HG02884 (cell line): ENCODE data around the gene TBC1D20.

Experiments
- ATAC-seq: cut with Tn5 transposase; IDR thresholded peaks from one replicate; pipeline ENCODE4 v1.9.1; 2021; ENCODE audit warnings: mild to moderate bottlenecking, moderate library complexity; ENCODE audit not compliant: unreplicated experiment

The TBC1D20 gene

DNA sequence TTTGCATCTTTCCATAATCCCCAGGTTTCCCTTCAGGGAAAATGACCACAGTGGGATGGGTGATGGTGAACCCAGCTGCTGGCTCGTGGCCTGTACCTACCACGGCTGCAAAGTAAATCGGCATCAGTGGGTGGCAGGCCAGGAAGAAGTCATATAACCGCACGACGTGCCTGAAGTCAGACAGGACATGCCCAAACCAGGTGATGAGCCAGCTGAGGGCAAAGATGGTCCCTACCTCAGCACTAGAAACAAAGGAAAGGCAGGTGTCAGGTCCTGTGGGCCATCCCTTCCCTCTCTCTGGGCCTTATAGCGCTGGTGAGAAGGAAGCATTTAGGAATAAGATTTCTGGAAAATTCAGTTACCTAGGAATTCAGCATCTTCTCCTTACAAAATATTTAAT is 22.2 kb downstream of the TBC1D20 start:
- ATAC-seq, result no peak

DNA sequence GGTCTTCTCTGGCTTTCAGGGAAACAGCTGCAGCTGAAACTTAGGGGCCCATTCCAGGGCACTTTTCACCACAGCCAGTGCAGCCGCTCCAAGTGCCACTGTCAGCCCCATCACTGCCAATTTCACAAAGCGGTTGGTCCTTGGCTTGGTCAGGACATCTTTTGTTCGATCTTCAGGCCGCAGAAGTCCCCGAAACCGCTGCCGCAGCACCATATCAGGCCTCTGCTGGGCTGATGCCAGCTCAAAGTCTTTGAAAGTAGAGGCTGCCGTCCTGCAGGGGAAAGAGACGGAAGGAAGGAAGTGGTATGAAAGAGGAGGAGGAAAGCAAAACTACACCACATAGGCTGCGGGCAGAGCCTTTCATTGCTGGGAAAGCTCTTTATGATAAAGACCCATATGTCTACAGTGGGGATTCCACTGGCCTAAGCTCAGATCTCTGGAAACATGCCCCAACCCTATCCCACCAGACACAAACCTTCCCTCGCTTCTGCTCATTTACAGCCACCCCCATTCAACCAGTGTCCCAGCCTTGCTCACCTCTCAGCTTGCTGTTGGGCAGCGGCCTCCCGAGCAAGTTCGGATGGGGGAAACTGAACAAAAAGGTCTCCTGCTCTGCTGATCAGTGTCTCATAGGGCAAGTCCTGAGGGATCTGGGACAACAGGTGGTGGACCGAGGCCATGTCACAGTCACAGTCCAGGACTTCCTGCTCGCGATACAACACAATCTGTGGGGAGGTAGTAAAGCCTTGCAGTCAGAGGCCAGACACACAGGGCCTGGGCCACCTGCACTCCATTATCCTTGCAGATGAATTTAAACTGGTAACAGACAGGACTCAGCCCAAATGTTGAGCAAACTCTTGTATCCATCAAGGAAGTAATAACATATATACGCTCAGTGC is 23.5 kb downstream of the TBC1D20 start:
- ATAC-seq, result no peak

DNA sequence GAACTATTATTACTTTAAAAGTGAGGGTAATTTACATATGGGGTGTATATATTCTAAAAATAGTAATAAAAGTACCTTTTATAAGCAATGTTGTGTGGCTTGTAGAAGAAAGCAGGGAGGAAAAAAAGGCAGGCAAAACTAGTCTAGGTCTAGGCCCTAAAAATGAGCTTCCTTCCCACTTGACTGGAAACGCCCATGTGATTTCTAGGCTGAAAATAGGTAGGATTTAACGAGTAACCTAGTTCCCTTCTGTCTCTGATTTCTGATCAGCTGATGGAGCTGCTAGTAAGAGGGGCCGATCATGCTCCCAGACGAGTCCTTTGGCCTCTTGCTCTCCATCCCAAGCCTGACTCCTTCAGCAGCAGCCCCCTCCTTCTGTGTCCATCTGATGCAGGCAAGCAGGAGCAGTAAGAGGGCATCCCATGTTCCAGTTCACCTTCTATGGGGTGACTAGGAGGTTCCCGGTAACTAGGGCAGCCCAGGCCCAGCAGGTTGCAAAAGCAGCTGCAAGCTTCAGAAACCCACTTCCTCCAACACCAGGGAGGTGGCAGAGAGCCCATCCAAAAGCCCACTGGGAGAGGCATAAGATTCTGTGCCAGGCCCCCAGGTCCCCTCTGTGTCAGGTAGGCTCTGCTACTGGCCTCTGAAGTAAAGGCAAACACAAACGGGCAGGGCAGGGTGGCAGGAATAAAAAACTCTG is 24.4 kb downstream of the TBC1D20 start:
- ATAC-seq, result no peak

DNA sequence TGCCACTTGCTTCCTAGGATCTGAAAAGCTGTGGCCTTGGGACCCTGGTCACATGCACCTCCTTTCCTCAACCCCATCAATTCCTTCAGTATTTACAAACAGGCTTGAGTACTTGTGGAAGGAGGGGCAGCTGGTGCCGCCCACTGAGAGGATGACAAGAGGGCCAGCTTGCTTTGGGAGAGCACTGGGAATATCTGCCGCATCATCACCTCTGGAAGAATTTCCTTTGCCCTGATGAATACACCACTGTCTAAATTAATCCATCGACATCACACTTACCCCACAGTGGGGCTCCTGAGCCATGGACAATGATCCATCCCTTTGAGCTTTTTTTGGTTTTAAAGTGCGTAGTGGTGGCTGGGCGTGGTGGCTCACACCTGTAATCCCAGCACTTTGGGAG is 25.9 kb downstream of the TBC1D20 start:
- ATAC-seq, result no peak

DNA sequence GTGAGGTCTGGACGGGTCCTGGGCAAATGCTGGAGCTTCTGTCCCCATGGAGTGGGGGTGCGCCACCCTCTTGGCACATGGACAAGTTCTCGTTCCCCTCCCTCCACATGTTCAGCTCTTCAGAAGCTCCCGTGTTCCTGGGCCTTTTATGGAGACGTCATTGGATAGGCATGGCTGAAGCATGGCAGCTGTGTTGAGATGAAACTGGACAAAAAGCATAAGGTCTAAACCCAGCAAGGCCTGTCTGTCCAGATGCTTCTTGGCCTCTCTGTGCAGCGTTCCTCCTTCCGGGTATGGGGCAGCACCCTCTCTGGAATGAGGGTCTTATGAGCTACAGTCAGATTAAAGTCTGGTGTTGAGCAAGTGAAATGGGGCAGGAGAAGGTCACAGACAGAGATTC is 26.8 kb downstream of the TBC1D20 start:
- no peak for ATAC-seq

DNA sequence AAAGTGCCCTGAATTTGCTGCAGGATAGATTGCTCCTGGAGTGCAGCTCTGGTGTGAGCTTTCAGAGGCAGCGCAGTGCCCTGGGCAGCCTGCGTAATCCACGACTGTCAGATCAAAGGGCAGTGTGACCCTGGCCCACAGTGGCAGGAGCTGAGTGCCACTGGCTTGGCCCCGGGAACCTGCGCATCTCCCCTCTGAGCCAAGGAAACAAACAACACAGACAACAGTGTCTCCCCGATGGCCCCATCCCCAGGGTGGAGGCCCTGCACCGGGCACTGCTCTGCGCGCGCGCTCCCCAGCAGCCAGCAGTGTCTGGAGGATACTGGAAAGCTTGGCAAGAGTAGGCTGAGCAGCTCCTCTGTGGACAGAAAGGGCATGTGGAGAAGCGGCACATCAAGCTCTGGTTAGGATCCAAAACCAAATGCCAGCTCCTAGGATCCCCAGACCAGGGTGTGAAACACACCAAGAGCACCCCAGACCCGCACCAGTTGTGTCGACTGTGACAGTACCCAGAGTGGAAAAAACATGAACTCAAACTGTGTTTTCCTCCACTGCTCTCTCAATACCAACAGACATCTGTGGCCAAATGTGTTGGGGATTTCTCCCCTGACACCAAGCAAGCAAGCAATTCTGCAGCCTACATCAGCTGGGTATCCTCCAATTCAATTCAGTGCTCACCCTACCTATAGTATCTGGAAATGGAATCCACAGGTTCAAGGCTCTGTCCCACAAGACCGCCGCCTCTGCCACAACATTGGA is 27.5 kb downstream of the TBC1D20 start:
- ATAC-seq, result no peak

DNA sequence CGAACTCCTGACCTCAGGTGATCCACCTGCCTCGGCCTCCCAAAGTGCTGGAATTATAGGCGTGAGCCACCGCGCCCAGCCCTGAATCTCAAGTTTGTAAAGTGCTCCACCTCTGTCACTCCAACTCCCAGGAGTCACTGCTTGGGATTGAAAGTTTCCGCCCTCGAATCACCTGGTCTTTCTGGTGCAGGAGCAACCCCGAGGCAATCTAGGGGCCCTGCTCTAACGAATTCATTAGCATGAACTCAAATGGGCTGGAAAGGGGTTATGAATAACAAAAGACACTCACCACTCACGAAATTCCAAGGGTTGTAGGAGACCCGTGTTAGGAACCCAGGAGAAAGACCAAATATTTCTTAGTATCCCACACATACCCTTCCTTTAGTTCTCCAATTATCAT is 28.1 kb downstream of the TBC1D20 start:
- no peak for ATAC-seq

DNA sequence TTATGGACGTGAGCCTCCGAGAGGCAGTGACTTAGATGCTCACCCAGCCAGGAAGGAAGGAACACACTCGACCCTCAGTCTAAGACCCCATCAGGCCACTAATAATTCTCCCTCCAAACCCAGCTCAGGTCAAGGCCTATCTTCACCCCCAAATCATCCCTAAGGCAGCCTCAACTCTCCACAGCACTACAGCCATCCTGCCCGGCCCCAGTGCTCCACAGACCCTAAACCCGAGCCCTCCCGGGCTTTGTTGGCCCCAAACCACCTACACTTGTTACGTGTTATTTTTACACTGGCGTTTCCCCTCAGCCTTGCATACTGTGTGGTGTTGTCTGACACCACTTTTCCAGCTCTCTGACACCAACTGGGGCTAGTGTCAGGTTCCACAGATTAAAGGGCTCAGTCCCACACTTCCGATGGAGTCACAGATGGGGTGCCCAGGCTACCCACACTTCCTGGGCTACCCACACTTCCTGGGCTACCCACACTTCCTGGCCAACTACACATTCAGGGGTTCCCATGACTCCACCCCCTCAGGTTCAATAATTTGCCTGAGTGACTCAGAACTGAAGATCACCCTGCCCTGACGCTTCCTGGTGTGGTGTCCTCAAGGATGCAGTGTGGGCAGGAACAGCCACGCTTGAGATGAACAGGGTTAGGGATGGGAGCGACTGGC is 28.9 kb downstream of the TBC1D20 start:
- peak; percentile 80 for ATAC-seq

DNA sequence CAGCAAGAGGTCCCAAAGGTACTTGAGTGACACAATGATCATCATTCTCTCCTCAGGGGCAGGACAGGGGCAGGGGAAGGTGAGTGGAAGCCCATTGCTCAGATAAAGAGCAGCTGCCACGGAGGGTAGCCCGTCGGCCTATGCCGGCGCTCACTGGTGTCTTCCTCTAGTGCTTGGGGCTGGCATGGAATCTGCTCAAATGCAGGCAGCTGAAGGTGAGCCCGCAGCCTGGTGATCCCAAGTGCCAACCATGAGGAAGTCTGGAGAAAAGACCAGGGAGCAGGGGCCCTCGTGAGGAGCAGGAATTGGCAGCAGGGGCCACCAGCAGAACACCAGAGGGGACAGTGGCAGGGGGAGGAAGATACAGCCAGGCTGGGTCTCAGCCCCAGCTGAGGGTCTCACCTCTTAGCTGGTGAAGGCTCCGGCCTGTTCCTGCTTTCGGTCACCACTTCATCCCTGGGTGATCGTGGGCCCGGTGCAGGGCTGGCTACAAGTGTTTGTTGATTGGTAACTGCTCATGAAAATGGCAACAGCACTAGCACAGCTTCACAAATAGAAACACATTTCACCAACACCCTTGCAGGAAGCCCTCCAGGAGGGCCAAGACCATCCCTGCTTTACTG is 29.5 kb downstream of the TBC1D20 start:
- ATAC-seq, result no peak

DNA sequence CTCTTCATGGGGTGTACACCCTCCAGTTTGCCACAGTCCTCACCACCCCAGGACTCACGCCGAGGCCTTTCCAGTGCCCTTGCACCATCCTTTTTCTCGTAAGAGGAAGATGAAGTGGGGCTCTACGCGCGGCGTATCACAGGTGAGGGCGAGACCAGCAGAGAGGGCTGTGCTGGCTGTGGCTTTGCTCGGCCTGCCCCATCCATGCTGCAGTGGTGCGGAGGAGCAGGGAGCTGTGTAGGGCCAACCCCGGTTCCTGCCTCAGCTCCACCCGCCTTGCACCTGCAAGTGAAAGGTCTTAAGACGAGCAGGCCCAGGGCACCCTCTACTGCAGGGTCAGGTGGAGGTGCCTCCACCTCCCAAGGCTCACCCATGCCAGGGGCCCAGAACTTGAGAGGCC is 30.1 kb downstream of the TBC1D20 start:
- ATAC-seq, result no peak

DNA sequence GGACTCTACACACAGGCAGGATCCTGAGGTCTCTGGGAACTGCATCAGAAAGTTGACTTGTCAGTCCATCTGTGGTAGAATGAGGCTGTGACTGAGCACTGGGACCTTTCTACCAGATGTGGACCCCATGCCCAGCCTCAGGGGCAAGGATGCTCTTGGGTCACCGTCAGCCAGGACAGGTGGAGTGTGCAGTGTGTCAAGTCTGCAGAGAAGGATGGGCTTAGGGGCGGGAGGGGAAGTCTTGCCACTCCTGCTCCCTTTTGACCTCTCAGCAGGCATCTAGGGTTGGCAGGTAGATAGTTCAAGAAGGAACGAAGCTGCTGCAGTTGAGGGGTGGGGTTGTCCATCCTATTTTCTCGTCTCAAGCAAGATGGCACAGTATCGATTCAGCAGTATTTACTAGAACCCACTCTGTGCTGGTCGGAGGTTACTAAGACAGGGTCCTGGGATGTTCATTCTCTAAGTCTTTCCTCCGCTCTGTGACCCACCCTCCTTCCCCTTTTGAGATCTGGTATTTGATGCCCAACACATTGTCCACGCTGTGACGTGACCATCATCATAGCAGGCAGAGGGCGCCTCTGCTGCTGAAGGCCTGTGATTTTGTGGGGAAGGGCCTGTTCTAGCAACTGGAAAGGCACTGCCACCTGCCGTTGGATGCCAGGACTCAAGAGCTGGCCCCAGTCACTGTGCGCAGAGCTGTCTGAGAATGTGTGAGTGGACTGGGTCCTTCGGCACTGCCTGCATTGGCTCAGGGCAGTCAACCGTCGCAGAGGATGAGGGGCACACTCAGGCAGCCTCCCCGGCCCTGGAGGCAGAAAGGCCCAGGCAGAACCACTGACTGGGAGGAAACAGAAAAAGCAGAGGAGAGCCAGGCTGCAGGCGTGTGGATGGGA is 31.1 kb downstream of the TBC1D20 start:
- no peak for ATAC-seq

DNA sequence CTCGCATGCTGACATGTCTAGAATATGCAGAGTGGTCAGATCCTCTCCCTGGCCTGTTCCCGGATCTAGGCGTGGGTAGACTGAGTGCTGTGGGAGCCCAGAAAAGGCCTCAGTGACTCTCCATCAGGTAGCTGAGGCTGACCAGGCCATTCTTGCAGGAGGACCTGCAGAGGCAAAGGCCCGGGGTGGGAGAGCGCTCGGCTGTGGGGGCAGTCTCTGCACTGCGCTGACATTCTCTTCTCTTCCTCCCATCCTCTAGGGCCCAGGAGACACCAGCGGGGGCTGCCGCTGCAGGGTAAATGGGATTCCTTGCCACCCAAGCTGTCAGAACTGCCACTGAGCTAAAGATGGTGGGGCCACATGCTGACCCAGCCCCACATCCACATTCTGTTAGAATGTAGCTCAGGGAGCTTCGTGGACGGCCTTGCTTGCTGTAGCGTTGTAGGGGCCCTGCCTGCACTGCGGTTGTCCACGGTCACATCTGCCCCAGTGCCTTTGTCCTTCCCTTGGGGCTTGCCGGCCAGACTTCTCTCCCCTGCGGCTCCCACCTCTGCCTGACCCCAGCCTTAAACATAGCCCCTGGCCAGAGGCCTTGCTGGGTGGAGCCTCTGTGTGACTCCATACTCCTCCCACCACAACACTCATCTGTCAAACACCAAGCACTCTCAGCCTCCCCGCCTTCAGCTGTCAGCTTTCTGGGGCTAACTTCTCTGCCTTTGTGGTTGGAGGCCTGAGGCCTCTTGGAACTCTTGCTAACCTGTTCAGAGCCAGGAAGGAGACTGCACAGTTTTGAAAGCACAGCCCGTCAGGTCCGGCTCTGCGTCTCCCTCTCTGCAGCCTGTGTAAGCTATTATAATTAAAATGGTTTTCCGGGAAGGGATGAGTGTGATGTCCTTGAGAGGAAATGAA is 32.0 kb downstream of the TBC1D20 start:
- ATAC-seq, result no peak

DNA sequence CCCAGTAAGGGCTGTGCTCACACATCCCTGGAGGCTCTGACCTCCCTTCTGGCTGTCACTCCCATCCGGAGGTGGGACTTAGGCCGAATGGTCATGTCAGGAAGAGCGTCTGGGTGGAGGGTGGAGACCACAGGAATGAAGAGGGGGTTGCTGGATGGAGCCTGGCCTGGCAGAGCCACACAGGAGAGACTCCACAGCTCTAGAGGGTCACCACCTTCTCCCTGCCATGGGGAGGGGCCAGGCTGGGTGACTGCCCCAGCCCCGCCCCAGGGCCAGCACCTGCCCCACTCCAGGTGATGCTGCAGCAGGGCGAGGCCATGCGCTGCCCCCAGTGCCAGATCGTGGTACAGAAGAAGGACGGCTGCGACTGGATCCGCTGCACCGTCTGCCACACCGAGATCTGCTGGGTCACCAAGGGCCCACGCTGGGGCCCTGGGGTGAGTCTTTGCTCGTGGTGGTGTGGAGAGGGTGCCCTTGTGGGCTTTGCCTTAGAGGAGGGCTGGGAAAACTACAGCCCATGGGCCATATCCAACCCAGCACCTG is 33.6 kb downstream of the TBC1D20 start:
- ATAC-seq, result no peak

DNA sequence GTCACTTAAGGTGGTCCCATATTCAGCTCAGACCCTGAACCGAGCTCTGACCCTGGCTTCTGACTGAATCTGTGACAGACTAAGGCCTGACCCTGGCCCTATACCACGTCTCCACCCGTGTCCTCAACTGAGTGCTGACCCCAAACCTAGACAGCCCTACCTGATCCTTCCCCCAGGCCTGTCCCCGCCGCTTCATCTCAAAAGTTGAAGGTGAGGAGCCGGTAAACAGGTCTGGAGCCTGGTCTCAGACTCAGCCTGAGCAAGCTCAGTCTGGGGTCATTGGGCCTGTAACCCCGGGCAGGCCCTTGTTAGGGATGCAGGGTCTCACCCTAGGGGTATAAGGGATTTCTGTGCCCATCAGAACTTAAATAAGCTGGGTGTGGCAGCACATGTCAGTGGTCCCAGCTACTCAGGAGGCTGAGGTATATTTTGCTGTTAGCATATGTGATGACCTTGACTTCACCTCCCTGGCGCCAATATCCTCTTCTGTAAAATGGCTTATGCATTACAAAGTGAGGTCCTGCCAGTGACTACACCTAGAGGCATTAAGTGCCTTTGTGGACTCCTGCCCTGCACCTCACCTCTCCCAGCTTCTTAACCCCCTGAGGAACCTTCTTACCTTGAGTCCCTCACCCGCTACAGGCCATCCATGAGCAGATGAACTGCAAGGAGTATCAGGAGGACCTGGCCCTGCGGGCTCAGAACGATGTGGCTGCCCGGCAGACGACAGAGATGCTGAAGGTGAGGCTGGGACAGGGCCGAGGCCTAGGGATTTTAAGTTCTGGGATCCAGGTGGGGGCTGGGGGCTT is 34.3 kb downstream of the TBC1D20 start:
- ATAC-seq, result no peak

DNA sequence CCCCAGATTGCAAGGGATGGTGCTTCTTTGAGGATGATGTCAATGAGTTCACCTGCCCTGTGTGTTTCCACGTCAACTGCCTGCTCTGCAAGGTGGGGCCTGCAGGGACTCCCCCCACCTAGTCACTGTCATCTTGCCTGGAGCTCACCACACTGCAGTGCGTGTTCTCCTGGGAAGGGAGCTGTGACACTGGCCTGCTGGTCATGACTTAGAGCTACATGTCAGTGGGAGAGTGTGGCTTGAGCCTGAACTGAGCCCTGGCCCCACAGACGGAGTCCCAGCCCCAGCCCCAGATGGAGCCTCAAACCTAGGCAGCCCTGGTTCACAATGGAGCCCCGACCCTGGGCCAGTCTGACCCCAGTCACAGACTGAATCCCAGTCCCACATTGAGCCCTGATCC is 34.9 kb downstream of the TBC1D20 start:
- no peak for ATAC-seq

DNA sequence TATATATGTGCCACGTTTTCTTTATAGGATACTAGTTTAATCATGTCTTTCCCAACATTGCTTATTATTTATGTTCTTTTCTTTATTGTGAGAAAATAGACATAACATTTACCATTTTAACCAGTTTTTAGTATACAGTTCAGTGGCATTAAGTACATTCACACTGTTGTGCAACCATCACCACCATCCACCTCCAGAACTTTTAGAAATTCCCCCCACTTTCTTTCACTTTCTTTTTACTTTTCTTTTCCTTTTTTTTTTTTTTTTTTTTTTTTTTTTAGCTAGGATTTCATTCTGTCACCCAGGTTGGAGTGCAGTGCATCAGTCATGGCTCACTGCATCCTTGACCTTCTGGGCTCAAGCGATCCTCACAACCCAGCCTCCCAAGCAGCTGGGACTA is 35.8 kb downstream of the TBC1D20 start:
- ATAC-seq, result no peak

DNA sequence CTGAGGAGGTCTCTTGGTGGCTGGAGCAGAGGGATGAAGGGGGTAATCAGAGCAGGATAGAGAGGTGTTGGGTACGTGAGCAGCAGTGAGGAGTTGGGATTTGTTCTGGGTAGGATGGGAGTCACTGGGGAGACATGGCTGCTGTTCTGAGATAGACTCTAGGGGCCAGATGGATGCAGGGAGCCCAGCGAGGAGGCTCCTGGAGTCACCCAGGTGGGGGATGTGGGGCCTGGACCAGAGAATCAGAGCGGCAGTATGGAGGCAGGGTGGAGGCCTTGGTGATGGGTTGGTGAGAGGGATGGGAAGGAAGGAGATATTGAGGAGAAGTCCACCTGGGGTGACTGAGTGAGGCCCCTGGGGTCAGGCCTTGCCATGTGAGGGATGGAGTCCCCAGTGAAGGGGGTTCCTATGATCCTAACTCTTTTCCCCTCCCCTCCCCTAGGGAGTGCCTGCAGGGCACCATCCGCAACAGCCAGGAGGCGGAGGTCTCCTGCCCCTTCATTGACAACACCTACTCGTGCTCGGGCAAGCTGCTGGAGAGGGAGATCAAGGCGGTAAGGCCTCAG is 40.6 kb downstream of the TBC1D20 start:
- ATAC-seq, result no peak
